GM12878 (cell line): Measurements from ENCODE around the gene ACYP2. TPM values are rescaled to one million over a fixed set of nuclear protein-coding genes. Genes with fewer than 3 reads are reported as not detected.

ENCODE experiments used
- ATAC-seq: fragments of 200-7000 bp; cut with Tn5 transposase; 3 replicates; pipeline ENCODE4 v1.9.1; 2020; ENCODE audit warnings: mild to moderate bottlenecking, moderate library complexity
- BruUV-seq: library from RNA; stranded (reverse); fragments of 400-500 nt; replicated peaks from 2 replicates; lab custom pipeline; 2021; lab: Mats Ljungman, UMichigan
- CTCF ChIA-PET: fragments of 300-600 bp; sonication (Branson Sonifier 250); formaldehyde crosslinking; extraction: SDS; loops from one replicate; lab custom pipeline; 2021; ENCODE audit warnings: inconsistent platforms; lab: Yijun Ruan, JAX
- POLR2A ChIA-PET: fragments of 350-600 bp; formaldehyde crosslinking; extraction: SDS; loops from one replicate; lab custom pipeline; 2021; ENCODE audit warnings: inconsistent platforms; lab: Charles Lee
- RAD21 ChIA-PET: fragments of 300-600 bp; sonication (Branson Sonifier 250); formaldehyde crosslinking; loops from one replicate; lab custom pipeline; 2023; ENCODE audit warnings: antibody characterized with exemption; ENCODE audit not compliant: unreplicated experiment; lab: Charles Lee
- SMC1A ChIA-PET: fragments of 300-600 bp; sonication (Branson Sonifier 250); formaldehyde crosslinking; loops from one replicate; lab custom pipeline; 2023; ENCODE audit not compliant: unreplicated experiment, uncharacterized antibody; lab: Charles Lee
- DNase-seq: peaks from one replicate; pipeline ENCODE4 v3.0.0-alpha.2; 2011; ENCODE audit warnings: low read depth, low spot score
- FAIRE-seq: peaks from 3 replicates; lab custom pipeline; 2011; peaks lifted over from hg19 to GRCh38; lab: Jason Lieb, UNC
- H2AFZ ChIP-seq: 2 replicates; pipeline ENCODE4 v1.6.0; 2011; ENCODE audit warnings: low read depth, low read length, control low read depth; ENCODE audit not compliant: control insufficient read depth
- H3K27ac ChIP-seq: 2 replicates; pipeline ENCODE4 v1.5.1; 2011; ENCODE audit warnings: control low read depth; ENCODE audit not compliant: control insufficient read depth, insufficient read depth
- H3K27me3 ChIP-seq, 2 experiments: replicated peaks in 1 of 2; 2 replicates each; pipeline versions ENCODE4 v1.6.0 to v1.6.1; 2011; ENCODE audit warnings: low read length in 1 of 2; ENCODE audit not compliant: control insufficient read depth in 2 of 2, insufficient read depth in 2 of 2
- H3K36me3 ChIP-seq, 2 experiments: 2 replicates each; pipeline ENCODE4 v1.5.1; 2011; ENCODE audit warnings: low read length in 1 of 2; ENCODE audit not compliant: control insufficient read depth in 2 of 2, insufficient read depth in 2 of 2
- H3K4me1 ChIP-seq: 2 replicates; pipeline ENCODE4 v1.6.1; 2011; ENCODE audit warnings: mild to moderate bottlenecking, low read length, moderate library complexity, mixed read lengths; ENCODE audit not compliant: control insufficient read depth, insufficient read depth
- H3K4me2 ChIP-seq: 2 replicates; pipeline ENCODE4 v1.6.0; 2011; ENCODE audit warnings: control low read depth; ENCODE audit not compliant: control insufficient read depth, insufficient read depth
- H3K4me3 ChIP-seq: fragments of 200-600 bp; sonication (generic); 2 replicates; pipeline ENCODE4 v1.5.1; 2016
- H3K79me2 ChIP-seq: 2 replicates; pipeline ENCODE4 v1.6.0; 2011; ENCODE audit warnings: low read length; ENCODE audit not compliant: control insufficient read depth, insufficient read depth
- H3K9ac ChIP-seq: 2 replicates; pipeline ENCODE4 v1.8.0; 2011; ENCODE audit warnings: low read length, control low read depth, mixed read lengths; ENCODE audit not compliant: control insufficient read depth, insufficient read depth
- H3K9me3 ChIP-seq: replicated peaks from 3 replicates; pipeline ENCODE4 v1.5.1; 2011; ENCODE audit warnings: mild to moderate bottlenecking, low read length; ENCODE audit not compliant: control insufficient read depth, insufficient read depth
- H4K20me1 ChIP-seq: 2 replicates; pipeline ENCODE4 v1.6.0; 2011; ENCODE audit not compliant: control insufficient read depth, insufficient read depth
- BCL3 ChIP-seq: IDR thresholded peaks from 2 replicates; pipeline ENCODE4 v1.6.1; 2011; ENCODE audit warnings: borderline replicate concordance, low read depth, mild to moderate bottlenecking, moderate library complexity, low read length; ENCODE audit not compliant: insufficient read depth, poor library complexity, severe bottlenecking
- ESRRA ChIP-seq: IDR thresholded peaks from 2 replicates; pipeline ENCODE4 v1.6.1; 2012; ENCODE audit warnings: mild to moderate bottlenecking, low read length, improper control_type of control experiment
- FOXM1 ChIP-seq: IDR thresholded peaks from 2 replicates; pipeline ENCODE4 v1.6.1; 2012; ENCODE audit warnings: low read depth, mild to moderate bottlenecking, inconsistent platforms, low read length, moderate library complexity
- IRF4 ChIP-seq: IDR thresholded peaks from 2 replicates; pipeline ENCODE4 v1.6.1; 2011; ENCODE audit warnings: low read depth, low read length
- NFYA ChIP-seq: IDR thresholded peaks from 2 replicates; pipeline ENCODE4 v1.6.1; 2011; ENCODE audit warnings: low read depth, mild to moderate bottlenecking, low read length, improper control_type of control experiment, borderline replicate concordance
- PAX8 ChIP-seq: fragments of 450-650 bp; IDR thresholded peaks from 2 replicates; pipeline ENCODE4 v1.6.1; 2017; ENCODE audit warnings: mild to moderate bottlenecking, moderate library complexity
- RFX5 ChIP-seq: IDR thresholded peaks from 2 replicates; pipeline ENCODE4 v1.6.1; 2011; ENCODE audit warnings: low read depth, low read length, improper control_type of control experiment
- TAF1 ChIP-seq: IDR thresholded peaks from 2 replicates; pipeline ENCODE4 v1.6.1; 2011; ENCODE audit warnings: mild to moderate bottlenecking, low read depth, low read length, borderline replicate concordance
- YY1 ChIP-seq: IDR thresholded peaks from 2 replicates; pipeline ENCODE4 v1.6.1; 2011; ENCODE audit warnings: low read depth, mild to moderate bottlenecking, low read length
- WGBS: methylation state at CpG from one replicate; pipeline ENCODE4 v1.1.6; 2016; ENCODE audit warnings: low lambda C conversion rate; ENCODE audit not compliant: insufficient replicate concordance, insufficient coverage; ENCODE audit errors: missing lambda C conversion rate; 5-methylcytosine and 5-hydroxymethylcytosine counted together
- in situ Hi-C: fragments of 300-500 bp; cut with MboI; formaldehyde crosslinking; loops from 9 replicates; pipeline ENCODE4 v1.14.3; 2018; ENCODE audit warnings: mixed read lengths
- intact Hi-C: fragments of 100-400 bp; cut with micrococcal nuclease; formaldehyde crosslinking; loops from one replicate; pipeline ENCODE4 v1.14.2; 2022; ENCODE audit not compliant: unreplicated experiment
- polyA plus RNA-seq, 11 experiments: library from polyadenylated mRNA; depleted of rRNA in 4 of 11; unstranded in 6 of 11; stranded (reverse) in 5 of 11; fragments of >200 nt; fragmentation: Nextera tagmentation in 4 of 11; fragmentation: Illumina TruSeq in 1 of 11; extraction: Ambion mirVana in 4 of 11; extraction: Trizol in 1 of 11; gene quantifications; 1 replicate in 1 of 11; 2 replicates in 10 of 11; pipeline versions ENCODE4 v1.2.1 to v1.2.3, GENCODE V29; 2011 to 2016; ENCODE audit warnings: inconsistent platforms in 2 of 11, missing spikeins in 2 of 11, low read depth in 1 of 11
- total RNA-seq, 4 experiments: library from RNA; depleted of rRNA in 3 of 4; stranded (reverse); fragments of >200 nt in 3 of 4; fragmentation: Illumina TruSeq in 1 of 4; extraction: Trizol in 1 of 4; gene quantifications; 2 replicates each; pipeline versions ENCODE4 v1.2.1 to v1.2.3, GENCODE V29; 2013 to 2021

ACYP2 gene
- total and polyA plus RNA-seq, 10 of the 15 experiments (the other 5 are each of a cell fraction or from before 2014, with no cell fraction given): 4.2 to 16.3 (median 9.0) TPM

- TF ChIP-seq BCL3 (no peak), YY1 (no peak), FOXM1 (no peak), IRF4 (no peak), NFYA (no peak)
Observed at GRCh38 chr2:54306556-54306955, 191.1 kb downstream of the ACYP2 start (continued).

- ChIA-PET SMC1A (interaction anchor here (1.4 kb wide), 1 partner anchor 9 kb away, joined by 3 read pairs; no protein-coding TSS in a partner anchor), RAD21 (no interaction called here), CTCF (interaction anchor here (1.0 kb wide), 1 partner anchor 19 kb away, joined by 3 read pairs; no protein-coding TSS in a partner anchor), POLR2A (interaction anchor here (0.6 kb wide), 1 partner anchor 20 kb away, joined by 3 read pairs; no protein-coding TSS in a partner anchor)
- no TSS peak for BruUV-seq
- Histone ChIP-seq H3K27ac (no peak overlapping the region), H3K4me3 (no peak overlapping the region), H3K4me2 (no peak overlapping the region), H3K4me1 (no peaks in the 10 kb centered on the region), H3K9ac (no peak overlapping the region), H3K27me3 (no peaks in the 10 kb centered on the region), H3K9me3 (no peaks in the 10 kb centered on the region), H4K20me1 (no peaks in the 10 kb centered on the region), H3K36me3 (no peaks in the 10 kb centered on the region), H2AFZ (no peak overlapping the region), H3K79me2 (no peaks in the 10 kb centered on the region)
- no peak for FAIRE-seq
- no peak for TF ChIP-seq PAX8
- TF ChIP-seq ESRRA: no peak
- TF ChIP-seq RFX5: no peak
- TF ChIP-seq TAF1: no peak
- in situ Hi-C loops: no loop called here
- intact Hi-C loops: no loop called here
- no peak for ATAC-seq
- no peak for DNase-seq
- WGBS: 67% methylated on average over 6 of the region's 6 CpGs
Observed at GRCh38 chr2:54308186-54308585, 192.8 kb downstream of the ACYP2 start.
